Central memory CD8-positive, alpha-beta T cell (primary cell): ENCODE results near the gene MAML1.

Experiments
- ATAC-seq: fragments of 150-1000 bp; cut with Tn5 transposase; replicated peaks from 2 replicates; pipeline ENCODE4 v1.10.0; 2022; ENCODE audit warnings: mild to moderate bottlenecking, moderate FRiP score, moderate number of reproducible peaks; ENCODE audit not compliant: poor library complexity, severe bottlenecking; ENCODE audit errors: extremely low read depth
- DNase-seq, 2 donors: peaks; one replicate each; pipeline ENCODE4 v3.0.0; 2021; ENCODE audit warnings: low spot score in 2 of 2
- H3K27ac Mint-ChIP-seq: one replicate; pipeline ENCODE4 v1.8.0; 2022; ENCODE audit warnings: low read depth, mild to moderate bottlenecking, moderate library complexity, mixed read lengths
- H3K27me3 Mint-ChIP-seq: one replicate; pipeline ENCODE4 v1.8.0; 2022; ENCODE audit warnings: mixed read lengths
- H3K36me3 Mint-ChIP-seq: one replicate; pipeline ENCODE4 v1.8.0; 2022; ENCODE audit warnings: mild to moderate bottlenecking, moderate library complexity, mixed read lengths; ENCODE audit not compliant: insufficient read depth
- H3K4me1 Mint-ChIP-seq: one replicate; pipeline ENCODE4 v1.8.0; 2022; ENCODE audit warnings: mixed read lengths
- H3K4me3 Mint-ChIP-seq: one replicate; pipeline ENCODE4 v1.8.0; 2022; ENCODE audit warnings: mild to moderate bottlenecking, moderate library complexity, mixed read lengths
- H3K9me3 Mint-ChIP-seq: one replicate; pipeline ENCODE4 v1.8.0; 2022; ENCODE audit warnings: mixed read lengths

The MAML1 gene

GRCh38 chr5:179814090-179814489, 81.5 kb downstream of the MAML1 start:
- DNase-seq (no peak), ATAC-seq (no peak)
- H3K27ac Mint-ChIP-seq = no peak overlapping the region
- no peak overlapping the region for H3K4me3 Mint-ChIP-seq
- no peaks in the 10 kb centered on the region for H3K27me3 Mint-ChIP-seq
- peaks cover 12% of the 10 kb centered on the region for H3K4me1 Mint-ChIP-seq
- H3K36me3 Mint-ChIP-seq = peaks cover 7% of the 10 kb centered on the region
- no peaks in the 10 kb centered on the region for H3K9me3 Mint-ChIP-seq

- H3K4me3 Mint-ChIP-seq = peak overlapping the region; percentile 33
- H3K27me3 Mint-ChIP-seq = no peaks in the 10 kb centered on the region
- peaks cover 22% of the 10 kb centered on the region for H3K4me1 Mint-ChIP-seq
- DNase-seq (no peak), ATAC-seq (no peak)
- H3K9me3 Mint-ChIP-seq = no peaks in the 10 kb centered on the region
- H3K27ac Mint-ChIP-seq = peak overlapping the region; percentile 16
- H3K36me3 Mint-ChIP-seq = peaks cover 18% of the 10 kb centered on the region
Observed at GRCh38 chr5:179815491-179816249, 83.0 kb downstream of the MAML1 start.

GRCh38 chr5:179816401-179816795, 83.8 kb downstream of the MAML1 start:
- no peaks in the 10 kb centered on the region for H3K9me3 Mint-ChIP-seq
- peaks cover 23% of the 10 kb centered on the region for H3K36me3 Mint-ChIP-seq

GRCh38 chr5:179816796-179817469, 84.3 kb downstream of the MAML1 start:
- H3K36me3 Mint-ChIP-seq = peaks cover 28% of the 10 kb centered on the region
- H3K4me1 Mint-ChIP-seq = peaks cover 28% of the 10 kb centered on the region
- H3K27ac Mint-ChIP-seq = peak overlapping the region; percentile 93
- DNase-seq (no peak), ATAC-seq (no peak)
- H3K9me3 Mint-ChIP-seq = no peaks in the 10 kb centered on the region
- no peak overlapping the region for H3K4me3 Mint-ChIP-seq
- H3K27me3 Mint-ChIP-seq = no peaks in the 10 kb centered on the region

More at GRCh38 chr5:179816401-179816795, 83.8 kb downstream of the MAML1 start:
- DNase-seq (no peak), ATAC-seq (no peak)
- Mint-ChIP-seq H3K4me1 (peaks cover 23% of the 10 kb centered on the region), H3K4me3 (no peak overlapping the region), H3K27me3 (no peaks in the 10 kb centered on the region), H3K27ac (no peak overlapping the region)

- Mint-ChIP-seq H3K27ac (peak overlapping the region; percentile 93), H3K4me1 (peaks cover 34% of the 10 kb centered on the region), H3K9me3 (no peaks in the 10 kb centered on the region), H3K4me3 (no peak overlapping the region), H3K36me3 (peaks cover 32% of the 10 kb centered on the region), H3K27me3 (no peaks in the 10 kb centered on the region)
- DNase-seq (no peak), ATAC-seq (no peak)
Observed at GRCh38 chr5:179817470-179817840, 84.8 kb downstream of the MAML1 start.

- H3K9me3 Mint-ChIP-seq = no peaks in the 10 kb centered on the region
- ATAC-seq (no peak), DNase-seq (no peak)
- peak overlapping the region; percentile 93 for H3K4me3 Mint-ChIP-seq
- peak overlapping the region; percentile 93 for H3K27ac Mint-ChIP-seq
- no peaks in the 10 kb centered on the region for H3K27me3 Mint-ChIP-seq
- H3K4me1 Mint-ChIP-seq = peaks cover 39% of the 10 kb centered on the region
- H3K36me3 Mint-ChIP-seq = peaks cover 37% of the 10 kb centered on the region
Observed at GRCh38 chr5:179817890-179818745, 85.5 kb downstream of the MAML1 start.

GRCh38 chr5:179818746-179819295, 86.2 kb downstream of the MAML1 start:
- Mint-ChIP-seq H3K4me1 (peaks cover 40% of the 10 kb centered on the region), H3K9me3 (no peaks in the 10 kb centered on the region), H3K4me3 (peak overlapping the region; percentile 93), H3K27ac (peak overlapping the region; percentile 93), H3K27me3 (no peaks in the 10 kb centered on the region), H3K36me3 (peaks cover 41% of the 10 kb centered on the region)
- DNase-seq = peak; percentile 68 to 81
- ATAC-seq = peak; percentile 52

GRCh38 chr5:179819296-179820126, 86.9 kb downstream of the MAML1 start:
- ATAC-seq (no peak), DNase-seq (no peak)
- H3K36me3 Mint-ChIP-seq = peaks cover 46% of the 10 kb centered on the region
- H3K9me3 Mint-ChIP-seq = no peaks in the 10 kb centered on the region
- H3K27me3 Mint-ChIP-seq = no peaks in the 10 kb centered on the region
- peak overlapping the region; percentile 93 for H3K27ac Mint-ChIP-seq
- peak overlapping the region; percentile 93 for H3K4me3 Mint-ChIP-seq
- H3K4me1 Mint-ChIP-seq = peaks cover 41% of the 10 kb centered on the region

- DNase-seq (no peak), ATAC-seq (no peak)
- Mint-ChIP-seq H3K4me1 (peaks cover 46% of the 10 kb centered on the region), H3K36me3 (peaks cover 50% of the 10 kb centered on the region), H3K4me3 (peak overlapping the region; percentile 93), H3K27me3 (no peaks in the 10 kb centered on the region), H3K9me3 (no peaks in the 10 kb centered on the region), H3K27ac (peak overlapping the region; percentile 93)
Observed at GRCh38 chr5:179820127-179820482, 87.5 kb downstream of the MAML1 start.

GRCh38 chr5:179820483-179821297, 88.1 kb downstream of the MAML1 start, which contains the start of gene SQSTM1:
TSS of gene SQSTM1 (plus strand) at chr5:179820905. CDS start at chr5:179820937, 32 bp downstream.
- DNase-seq (peak; percentile 70 to 79), ATAC-seq (peak; percentile 34)
- Mint-ChIP-seq H3K27ac (peak within 1 kb of the TSS; percentile 98), H3K4me3 (peak within 1 kb of the TSS; percentile 93), H3K9me3 (no peaks in the 10 kb centered on the region), H3K36me3 (peaks cover 53% of the 10 kb centered on the region), H3K4me1 (peaks cover 46% of the 10 kb centered on the region), H3K27me3 (no peaks in the 10 kb centered on the region)
